ENCODE data around the gene WFIKKN1.

The WFIKKN1 gene

DNA sequence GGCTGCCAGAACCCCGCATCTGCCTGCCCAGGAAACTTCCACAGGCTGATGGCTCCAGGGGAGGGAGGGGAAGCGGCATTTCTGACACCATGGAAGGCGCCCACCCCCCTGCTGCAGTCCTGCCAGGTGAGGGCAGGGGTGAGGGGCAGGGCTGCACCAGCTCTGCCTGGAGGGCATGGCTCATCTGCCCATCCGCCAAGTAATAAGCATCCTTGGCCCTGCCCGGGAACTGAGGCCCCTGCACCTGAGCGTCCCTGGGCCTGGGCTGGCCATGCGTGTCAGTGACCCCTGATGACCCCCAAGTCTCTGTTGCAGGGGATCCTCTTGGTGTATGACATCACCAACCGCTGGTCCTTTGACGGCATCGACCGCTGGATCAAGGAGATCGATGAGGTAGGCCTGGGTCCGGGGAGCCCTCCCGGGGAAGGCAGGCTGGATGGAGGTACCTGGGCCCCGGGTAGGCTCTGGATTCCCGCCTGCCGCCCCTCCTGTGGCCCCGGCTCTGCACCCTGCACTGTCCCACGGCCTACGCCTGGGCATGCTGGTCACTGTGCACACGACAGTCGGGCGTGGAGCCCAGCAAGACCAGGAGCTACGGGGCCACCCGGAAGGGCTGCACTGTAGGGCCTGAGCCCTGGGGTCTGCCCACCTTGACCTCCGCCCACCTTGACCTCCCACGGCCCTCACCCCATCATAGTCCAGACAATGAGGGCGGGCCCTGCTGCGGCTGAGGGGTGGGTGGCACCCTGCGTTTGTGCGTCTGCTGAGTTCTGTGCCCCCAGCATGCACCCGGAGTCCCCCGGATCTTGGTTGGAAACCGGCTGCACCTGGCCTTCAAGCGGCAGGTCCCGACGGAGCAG is 5.4 kb upstream of the WFIKKN1 start:
- no peak for DNase-seq

DNA sequence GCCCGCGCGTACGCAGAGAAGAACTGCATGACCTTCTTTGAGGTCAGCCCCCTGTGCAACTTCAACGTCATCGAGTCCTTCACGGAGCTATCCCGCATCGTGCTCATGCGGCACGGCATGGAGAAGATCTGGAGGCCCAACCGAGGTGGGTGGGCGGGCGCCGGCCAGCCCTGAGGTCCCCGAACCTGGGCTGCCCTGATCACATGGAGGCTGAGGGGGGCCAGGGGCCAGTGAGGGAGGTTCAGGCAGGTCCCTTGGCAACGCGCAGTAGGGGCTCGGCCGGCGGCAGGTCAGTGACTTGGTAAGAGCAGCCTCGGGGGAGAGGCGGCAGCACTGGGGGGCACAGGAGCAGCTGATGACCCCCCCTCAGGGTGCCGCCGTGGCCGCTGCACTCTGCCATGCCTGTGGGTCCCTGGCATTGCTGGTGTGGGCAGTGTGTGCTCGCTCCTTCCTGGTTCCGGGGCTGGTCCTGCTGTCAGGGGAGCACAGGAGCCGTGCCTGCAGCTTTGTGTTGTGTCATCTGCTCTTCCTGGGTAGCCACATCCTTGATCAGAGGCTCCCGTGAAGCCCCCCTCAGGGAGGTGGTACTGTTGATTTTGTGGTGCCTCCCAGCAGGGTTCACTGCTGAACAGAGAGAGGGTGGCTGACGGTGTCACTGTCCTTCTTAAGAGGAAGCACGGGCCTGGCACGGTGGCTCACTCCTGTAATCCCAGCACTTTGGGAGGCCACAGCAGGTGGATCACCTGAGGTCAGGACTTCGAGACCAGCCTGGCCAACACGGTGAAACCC is 4.6 kb upstream of the WFIKKN1 start:
- no peak for DNase-seq

DNA sequence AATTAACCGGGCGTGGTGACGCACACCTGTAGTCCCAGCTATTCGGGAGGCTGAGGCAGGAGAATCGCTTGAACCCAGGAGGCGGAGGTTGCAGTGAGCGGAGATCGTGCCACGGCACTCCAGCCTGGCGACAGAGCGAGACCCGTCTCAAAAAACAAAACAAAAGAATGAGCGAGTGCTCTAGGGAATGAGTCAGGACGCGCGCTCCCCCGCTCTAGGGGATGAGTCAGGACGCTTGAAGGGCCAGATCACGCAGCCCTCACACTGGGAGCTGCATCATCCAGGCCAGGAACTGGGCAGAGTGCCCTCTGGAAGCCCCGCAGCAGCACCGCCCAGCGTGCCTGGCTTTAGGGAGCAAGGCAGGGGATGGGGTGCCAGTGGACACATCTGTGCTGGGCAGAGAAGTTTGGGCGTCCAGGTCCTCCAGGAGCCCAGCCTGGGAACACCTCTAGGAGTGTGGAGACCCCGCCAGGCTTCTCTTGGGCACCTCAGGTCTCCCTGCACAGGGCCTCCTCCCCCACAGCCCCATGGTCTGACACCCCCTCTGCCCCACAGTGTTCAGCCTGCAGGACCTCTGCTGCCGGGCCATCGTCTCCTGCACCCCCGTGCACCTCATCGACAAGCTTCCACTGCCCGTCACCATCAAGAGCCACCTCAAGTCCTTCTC is 3.9 kb upstream of the WFIKKN1 start:
- DNase-seq: no peak

DNA sequence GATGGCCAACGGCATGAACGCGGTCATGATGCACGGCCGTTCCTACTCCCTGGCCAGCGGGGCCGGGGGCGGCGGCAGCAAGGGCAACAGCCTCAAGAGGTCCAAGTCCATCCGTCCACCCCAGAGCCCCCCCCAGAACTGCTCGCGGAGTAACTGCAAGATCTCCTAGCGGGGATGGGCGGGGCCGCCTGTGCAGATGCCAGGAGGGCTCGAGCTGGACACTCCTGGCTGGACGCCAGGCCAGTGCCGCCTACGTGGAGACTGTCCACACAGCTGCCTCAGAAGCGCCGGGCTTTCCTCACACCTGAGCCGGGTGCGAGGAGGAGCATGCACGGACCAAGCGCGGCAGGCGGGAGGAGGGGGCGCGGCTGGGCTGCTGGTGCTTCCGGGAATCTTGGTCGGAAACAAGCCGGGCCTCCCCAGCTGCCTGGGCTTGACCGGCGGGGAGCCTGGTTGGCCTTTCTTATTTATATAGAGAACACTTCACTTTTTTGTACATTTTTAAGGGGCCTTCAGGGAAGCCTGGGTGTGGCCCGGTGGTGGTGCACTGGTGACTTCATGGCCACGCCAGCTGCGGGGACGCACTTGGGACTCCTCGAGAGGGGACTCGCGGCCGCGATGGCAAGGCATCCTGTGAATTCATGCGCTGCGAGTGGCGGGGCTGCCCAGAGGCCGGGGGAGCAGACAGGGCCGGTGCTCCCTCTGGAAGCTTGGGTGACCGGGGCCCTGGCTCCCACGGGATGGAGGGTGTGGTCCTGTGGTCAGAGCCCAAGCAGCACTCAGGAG is 3.1 kb upstream of the WFIKKN1 start:
- no peak for DNase-seq

DNA sequence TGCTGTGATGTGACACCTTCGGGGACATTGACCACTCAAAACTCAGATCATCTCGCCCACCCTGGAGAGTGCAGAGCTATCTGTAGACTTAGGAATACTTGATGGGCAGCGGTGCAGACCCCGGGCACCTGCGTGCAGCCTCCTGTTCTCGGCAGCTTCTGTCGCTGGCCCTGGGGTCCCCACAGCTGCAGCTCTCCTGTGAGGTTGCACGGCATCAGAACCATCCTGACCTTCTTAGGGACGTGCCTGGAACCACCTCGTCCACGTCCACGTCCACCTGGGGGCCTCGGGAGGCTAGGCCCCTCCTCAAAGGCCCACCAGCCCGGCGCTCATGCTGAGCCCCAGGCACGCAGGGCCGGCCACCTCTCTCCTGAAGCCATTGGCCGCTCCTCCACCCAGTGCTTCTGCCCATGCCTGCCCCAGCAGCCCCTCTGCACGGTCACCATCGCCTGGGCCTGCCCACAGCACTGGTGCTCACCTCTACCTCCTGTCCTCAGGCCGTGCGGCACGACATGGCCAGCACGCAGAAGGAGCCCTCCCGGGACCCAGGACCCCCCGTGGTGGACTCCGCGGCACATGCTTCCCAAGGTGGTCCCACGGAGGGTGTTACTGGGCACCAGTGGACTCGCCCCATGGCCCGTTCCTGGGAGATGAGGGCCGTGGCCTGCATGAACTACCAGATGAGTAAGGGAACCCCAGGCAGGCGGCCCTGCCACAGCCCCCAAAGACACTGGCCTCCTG is 2.3 kb upstream of the WFIKKN1 start:
- no peak for DNase-seq

DNA sequence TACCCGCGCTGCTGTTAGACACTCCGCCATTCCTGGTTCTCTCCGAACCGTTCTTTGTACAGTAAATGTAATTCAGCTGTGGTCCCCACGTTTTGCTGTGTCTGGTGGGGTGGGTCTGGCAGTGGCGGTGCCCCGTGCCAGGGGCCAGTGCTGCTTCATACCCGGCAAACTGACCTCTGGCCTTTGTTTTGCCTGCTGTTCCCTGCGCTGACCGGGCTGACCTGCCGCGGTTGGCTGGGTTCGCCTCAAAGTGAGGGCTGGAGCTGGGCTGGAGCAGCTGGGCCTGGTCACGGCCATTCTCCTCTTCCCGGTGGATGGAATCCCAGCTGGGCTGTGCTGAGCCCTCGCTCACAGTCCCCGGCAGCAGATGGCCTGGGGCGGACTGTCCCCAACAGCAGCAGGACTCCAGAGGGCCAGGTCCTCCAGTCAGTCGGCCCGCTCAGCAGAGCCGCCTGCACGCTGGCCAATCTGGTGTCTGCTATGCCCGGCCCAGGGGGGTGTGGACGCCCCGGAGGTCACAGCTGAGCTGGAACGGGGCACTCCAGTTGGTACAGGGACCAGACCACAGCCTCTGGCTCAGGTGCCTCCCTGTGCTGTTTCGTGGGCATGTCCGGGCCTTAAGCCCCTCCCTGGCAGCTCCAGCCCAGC is 1.5 kb upstream of the WFIKKN1 start:
- DNase-seq: no peak

DNA sequence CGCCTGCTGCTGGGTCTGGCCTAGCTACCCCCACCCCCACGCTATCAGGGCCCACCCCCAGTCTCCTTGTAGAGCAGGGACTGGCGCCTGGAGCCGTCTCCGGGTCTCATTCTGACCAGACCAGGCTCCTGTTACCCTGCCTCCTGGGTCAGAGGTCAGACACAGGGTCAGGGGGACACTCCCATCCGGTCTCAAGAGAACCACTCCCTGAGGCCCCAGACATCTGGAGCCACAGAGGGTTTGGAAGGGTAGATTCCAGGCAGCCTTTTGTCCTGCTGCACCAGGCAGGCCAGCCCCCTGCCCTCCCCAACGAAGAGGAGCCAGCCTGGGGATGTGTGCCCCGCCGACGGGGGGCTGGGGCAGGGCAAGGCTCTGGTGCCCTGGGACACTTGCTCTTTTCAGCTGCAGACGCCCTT is 944 bp upstream of the WFIKKN1 start:
- no peak for DNase-seq

DNA sequence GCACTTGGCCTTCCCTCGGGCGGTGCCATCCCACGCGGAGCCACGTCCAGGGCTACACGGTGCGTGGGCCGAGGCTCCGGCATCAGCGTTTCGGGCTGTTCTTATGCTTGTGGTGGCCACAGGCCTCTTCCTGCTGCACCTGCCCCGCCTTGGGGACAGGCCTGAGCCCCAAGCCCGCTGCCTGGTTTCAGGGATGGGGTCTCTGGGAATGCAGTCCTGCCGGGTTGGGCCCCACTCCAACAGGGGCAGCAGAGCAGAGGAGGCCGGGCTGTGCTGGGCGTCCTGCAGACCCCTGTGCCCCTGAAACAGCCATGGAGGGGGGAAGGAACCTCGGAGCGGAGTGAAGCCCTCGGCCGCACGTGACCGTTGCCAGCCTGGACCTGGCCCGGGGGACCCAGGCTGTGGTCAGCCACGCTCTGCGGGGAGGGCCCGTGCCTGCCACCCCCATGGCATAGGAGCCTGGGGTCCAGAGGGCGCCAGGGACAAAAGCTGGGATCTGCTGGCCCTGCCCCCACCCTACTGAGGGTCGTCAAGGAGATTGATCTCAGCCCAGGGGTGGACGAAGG is 453 bp upstream of the WFIKKN1 start:
- no peak for DNase-seq

DNA sequence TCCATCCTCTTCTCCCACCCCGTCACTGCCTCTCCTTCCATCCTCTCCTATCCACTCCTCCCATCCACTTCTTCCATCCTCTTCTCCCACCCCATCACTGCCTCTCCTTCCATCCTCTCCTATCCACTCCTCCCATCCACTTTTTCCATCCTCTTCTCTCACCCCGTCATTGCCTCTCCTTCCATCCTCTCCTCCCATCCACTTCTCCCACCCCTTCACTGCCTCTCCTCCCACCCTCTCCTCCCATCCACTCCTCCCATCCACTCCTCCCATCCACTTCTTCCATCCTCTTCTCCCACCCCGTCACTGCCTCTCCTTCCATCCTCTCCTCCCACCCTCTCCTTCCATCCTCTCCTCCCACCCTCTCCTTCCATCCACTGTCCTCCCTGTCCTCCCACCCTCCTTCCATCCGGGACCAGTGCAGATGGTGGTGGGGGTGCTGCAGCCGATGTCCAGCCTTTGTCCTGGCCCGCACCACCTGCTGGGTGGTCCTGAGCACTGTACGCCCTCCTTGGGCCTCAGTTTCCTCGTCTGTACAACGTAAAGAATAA is 1.1 kb downstream of the WFIKKN1 start:
- DNase-seq: no peak

DNA sequence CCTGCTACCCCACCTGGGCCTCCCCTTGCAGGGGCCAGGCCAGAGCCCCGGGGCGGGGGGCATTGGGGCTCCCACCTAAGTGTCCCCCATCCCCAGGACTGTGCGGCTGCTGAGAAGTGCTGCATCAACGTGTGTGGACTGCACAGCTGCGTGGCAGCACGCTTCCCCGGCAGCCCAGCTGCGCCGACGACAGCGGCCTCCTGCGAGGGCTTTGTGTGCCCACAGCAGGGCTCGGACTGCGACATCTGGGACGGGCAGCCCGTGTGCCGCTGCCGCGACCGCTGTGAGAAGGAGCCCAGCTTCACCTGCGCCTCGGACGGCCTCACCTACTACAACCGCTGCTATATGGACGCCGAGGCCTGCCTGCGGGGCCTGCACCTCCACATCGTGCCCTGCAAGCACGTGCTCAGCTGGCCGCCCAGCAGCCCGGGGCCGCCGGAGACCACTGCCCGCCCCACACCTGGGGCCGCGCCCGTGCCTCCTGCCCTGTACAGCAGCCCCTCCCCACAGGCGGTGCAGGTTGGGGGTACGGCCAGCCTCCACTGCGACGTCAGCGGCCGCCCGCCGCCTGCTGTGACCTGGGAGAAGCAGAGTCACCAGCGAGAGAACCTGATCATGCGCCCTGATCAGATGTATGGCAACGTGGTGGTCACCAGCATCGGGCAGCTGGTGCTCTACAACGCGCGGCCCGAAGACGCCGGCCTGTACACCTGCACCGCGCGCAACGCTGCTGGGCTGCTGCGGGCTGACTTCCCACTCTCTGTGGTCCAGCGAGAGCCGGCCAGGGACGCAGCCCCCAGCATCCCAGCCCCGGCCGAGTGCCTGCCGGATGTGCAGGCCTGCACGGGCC is 1.9 kb downstream of the WFIKKN1 start:
- DNase-seq: no peak

DNA sequence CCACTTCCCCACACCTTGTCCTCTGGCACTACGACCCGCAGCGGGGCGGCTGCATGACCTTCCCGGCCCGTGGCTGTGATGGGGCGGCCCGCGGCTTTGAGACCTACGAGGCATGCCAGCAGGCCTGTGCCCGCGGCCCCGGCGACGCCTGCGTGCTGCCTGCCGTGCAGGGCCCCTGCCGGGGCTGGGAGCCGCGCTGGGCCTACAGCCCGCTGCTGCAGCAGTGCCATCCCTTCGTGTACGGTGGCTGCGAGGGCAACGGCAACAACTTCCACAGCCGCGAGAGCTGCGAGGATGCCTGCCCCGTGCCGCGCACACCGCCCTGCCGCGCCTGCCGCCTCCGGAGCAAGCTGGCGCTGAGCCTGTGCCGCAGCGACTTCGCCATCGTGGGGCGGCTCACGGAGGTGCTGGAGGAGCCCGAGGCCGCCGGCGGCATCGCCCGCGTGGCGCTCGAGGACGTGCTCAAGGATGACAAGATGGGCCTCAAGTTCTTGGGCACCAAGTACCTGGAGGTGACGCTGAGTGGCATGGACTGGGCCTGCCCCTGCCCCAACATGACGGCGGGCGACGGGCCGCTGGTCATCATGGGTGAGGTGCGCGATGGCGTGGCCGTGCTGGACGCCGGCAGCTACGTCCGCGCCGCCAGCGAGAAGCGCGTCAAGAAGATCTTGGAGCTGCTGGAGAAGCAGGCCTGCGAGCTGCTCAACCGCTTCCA is 2.7 kb downstream of the WFIKKN1 start:
- DNase-seq: no peak

DNA sequence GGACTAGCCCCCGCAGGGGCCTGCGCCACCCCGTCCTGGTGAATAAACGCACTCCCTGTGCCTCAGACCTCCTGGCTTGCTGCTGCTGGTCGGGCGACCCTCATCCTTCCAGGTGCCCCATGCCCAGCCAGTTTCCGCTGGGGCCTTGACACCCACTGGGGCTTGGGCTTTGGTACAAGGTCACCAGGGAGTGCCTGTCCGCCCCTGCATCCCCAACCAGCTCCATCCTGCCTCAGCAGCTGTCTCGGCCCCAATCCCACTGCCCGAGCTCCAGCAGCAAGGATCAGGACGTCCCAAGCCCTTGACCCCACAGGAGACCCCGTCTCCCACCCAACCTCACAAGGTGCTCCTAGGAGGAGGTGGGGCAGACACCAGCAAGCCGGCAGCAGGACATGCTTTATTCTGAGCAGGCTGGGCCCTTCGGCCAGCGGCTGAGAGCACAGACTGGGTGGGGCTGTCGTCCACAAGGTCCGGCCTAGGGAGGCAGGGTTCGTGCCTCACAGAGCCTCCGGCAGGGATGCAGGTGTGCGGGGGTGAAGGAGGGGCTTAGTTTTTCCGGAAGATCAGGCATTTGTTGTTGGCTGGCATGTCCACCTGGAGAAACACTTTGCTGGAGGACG is 3.4 kb downstream of the WFIKKN1 start:
- DNase-seq: no peak

DNA sequence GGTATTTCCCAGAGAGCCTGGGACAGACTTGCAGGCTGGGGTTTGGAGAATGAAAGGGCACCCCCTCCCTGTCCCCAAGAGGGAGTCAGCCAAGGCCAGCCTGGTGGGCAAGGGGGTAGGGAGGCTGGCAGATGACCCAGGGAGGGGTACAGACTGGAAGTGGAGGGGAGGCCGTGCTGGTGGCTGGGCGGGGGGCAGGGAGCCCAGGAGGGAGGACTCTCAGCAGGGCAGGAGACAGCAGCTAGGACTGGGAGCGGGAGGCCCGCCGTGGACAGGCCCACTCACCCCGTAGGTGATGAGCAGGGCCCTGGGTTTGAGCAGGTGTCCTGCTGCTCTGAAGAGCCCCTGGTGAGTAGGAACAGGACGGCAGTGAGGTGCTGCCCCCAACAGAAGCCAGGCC is 4.2 kb downstream of the WFIKKN1 start:
- no peak for DNase-seq

DNA sequence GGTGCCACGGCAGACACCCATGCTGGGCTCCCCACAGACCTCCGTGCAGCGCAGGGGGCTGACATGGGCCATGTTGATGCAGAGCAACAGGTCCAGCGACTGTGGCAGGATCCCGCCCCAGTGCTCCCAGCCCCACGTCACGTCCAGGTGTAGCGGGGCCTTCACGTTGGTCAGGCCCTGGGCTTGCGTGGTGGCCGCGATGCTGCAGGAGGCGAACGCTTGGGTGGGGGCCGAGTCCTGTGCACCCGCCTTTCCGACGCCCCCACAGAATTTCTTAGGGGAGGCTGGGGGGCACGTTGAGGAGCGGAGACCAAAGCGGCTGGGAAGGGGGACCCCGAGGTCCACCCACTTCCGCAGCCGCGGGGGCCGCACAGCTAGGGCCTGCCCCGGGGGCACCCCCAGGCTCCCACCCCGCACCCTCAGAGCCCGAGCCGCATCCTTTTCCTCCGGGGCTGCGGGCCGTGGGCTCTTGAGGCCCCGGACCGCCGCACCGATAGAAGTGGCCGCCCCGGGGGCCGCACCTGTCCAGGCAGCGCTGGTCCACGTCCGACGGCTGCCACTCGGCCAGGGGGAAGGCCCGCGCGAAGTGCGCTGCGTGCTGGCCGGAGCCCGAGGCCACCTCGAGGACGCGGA is 4.9 kb downstream of the WFIKKN1 start:
- no peak for DNase-seq

DNA sequence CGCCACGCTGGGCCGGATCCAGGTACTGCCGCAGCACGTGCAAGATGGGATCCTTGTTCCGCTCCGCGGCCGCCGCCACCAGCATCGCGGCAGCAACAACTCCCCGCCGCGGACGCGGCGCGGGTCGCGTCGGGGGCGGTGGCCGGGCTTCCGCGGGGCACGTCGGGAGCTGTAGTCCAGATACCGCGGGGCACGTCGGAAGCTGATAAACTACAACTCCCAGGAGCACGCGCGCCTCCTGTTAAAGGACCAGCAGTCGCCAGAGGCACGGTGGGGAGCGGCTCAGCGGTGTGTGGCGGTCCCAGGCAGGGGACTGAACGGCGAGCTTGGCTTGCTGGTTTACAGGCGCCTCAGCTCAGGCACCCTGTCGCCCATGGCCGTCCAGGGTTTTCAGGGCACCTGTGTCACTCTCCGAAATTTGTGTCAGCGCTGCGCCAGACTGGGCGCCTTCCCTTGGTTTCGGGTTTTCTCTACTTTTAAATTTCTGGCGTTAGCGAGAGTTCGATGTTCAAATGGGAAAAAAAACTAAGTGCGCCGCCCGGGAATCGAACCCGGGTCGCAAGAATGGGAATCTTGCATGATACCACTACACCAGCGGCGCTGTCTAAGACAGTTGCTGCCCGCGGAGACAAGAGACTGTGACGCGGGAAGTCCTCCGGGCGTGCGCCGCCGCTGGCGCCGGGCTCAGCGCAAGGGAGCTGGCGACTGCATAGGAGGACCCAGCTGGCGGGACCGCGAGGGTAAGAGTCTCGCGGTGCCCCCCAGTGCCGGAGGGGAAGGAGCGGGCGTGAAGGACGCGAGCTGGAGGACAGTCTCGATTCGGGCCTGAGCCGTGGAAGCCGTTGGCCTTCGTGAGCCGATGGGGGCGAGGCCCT is 5.7 kb downstream of the WFIKKN1 start, which contains the start of gene METTL26:
Gene METTL26 (minus strand): TSS at position 100 of the 875 bp plus-strand sequence. CDS start 15 bp downstream, at position 85.
- DNase-seq: peak; percentile 83 to 94 (median 90)

DNA sequence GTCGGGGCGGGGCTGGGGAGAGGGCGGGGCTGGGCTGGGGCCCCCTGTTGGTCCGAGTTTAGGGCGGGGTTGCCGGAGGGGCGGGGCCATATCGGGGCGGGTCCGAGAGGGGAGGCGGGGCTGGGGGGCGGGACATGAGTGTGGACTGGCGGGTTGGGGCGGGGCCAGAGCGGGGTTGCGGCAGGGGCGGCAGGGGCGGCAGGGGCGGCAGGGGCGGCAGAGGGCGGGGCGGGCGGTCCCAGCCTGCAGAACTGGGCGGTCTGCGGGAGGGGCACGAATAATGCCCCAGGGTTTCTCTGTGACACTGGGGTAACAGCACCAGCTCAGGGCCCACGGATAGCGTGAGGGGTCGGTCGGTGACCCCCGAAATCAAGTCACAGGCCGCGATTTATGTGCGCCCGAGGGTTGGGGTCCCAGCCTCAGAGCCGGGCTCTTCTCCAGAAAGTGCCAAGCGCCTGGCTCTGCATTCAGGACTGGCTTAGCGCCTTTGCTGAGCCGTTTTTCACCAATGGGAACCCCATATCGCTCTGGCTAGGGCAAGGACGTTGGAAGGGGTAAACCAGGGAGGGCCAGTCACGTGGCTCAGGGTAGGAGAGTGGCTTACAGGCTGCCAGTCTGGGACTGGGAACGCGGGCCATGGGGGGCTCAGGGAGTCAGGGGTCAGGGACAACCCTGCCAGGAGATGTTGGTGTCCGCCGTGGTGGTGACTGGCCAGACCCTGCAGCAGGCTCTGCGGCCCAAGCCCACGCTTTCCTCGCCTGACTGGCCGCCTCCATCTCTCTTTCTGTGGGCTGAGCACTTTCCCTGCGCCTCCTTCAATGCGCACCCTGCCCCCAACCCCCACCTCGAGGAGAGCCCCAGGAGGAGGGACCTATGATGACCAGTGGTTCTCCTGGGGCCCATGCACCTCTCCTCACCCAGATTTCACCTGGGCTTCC is 6.6 kb downstream of the WFIKKN1 start:
- peak in 4 of 5 donors; percentile 81 to 86 (median 84) for DNase-seq

All from T-helper 1 cell (primary cell).